ENCODE data around the gene VAV2. TPM values are rescaled to one million over a fixed set of nuclear protein-coding genes. Genes with fewer than 3 reads are reported as not detected.

Gene VAV2
- total RNA-seq, 4 donors from 2014 or later, result 9.1 to 13.5 (median 10.1) TPM

DNA sequence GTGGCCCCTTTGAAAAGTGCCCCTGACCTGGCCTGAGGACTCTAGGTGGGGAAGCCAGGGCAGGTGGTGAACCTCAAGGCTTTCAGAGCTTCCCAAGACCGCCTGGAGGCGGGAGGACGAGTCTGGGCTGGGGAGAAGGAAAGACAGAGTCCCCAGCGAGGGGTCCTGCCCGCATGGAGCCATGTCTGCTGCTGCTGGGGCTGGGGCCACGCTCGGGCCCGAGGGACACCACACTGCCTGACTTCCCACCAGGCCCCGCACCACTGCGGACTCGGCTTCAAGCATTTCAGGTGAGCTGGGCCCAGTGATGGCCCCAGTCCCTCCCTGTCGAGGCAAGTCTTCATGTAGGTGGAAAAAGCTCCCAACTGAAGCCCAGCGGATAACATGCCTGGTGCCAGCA, 191.9 kb downstream of the VAV2 start:
- H3K4me3 ChIP-seq, result no peak overlapping the region
- DNase-seq (ENCODE audit: extremely low spot score), result no peak
- no peaks in the 10 kb centered on the region for H3K27me3 ChIP-seq
- peaks cover 0 to 23% (median 3%) of the 10 kb centered on the region in 4 donors for H3K36me3 ChIP-seq
- H3K4me1 ChIP-seq, result no peaks in the 10 kb centered on the region
- no peaks in the 10 kb centered on the region for H3K9me3 ChIP-seq
- no peak overlapping the region for H3K27ac ChIP-seq (replicated peaks in 1 of 4)
- TF ChIP-seq POLR2AphosphoS5 (IDR thresholded peaks at IDR 0.05) (no peak), POLR2A (IDR thresholded peaks at IDR 0.05; ENCODE audit: low read depth) (no peak), EP300 (IDR thresholded peaks at IDR 0.05) (no peak)
- TF ChIP-seq, protein P1, sequence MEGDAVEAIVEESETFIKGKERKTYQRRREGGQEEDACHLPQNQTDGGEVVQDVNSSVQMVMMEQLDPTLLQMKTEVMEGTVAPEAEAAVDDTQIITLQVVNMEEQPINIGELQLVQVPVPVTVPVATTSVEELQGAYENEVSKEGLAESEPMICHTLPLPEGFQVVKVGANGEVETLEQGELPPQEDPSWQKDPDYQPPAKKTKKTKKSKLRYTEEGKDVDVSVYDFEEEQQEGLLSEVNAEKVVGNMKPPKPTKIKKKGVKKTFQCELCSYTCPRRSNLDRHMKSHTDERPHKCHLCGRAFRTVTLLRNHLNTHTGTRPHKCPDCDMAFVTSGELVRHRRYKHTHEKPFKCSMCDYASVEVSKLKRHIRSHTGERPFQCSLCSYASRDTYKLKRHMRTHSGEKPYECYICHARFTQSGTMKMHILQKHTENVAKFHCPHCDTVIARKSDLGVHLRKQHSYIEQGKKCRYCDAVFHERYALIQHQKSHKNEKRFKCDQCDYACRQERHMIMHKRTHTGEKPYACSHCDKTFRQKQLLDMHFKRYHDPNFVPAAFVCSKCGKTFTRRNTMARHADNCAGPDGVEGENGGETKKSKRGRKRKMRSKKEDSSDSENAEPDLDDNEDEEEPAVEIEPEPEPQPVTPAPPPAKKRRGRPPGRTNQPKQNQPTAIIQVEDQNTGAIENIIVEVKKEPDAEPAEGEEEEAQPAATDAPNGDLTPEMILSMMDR (IDR thresholded peaks at IDR 0.05), result no peak
- intact Hi-C loops (cut with DNase I), result no loop called here
- 76% methylated on average over 3 of the region's 13 CpGs for WGBS

DNA sequence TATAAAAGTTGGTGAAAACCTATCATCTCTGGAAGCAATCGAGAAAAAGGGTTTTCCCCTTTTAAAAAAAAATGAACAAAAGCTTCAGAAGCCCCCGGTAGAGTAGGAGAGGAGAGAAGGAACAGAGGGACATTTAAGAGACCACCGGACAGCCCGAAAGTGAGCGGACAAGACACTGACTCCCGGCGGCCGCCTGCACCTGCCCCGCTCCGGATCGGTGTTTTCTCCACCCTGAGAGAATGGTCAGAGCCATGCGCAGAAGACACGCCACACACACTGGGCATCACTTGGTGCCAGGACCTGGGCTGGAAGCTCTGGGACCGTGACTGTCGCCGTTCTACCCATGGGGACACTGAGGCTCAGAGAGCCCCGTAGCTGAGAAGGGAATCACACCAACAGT, 192.4 kb downstream of the VAV2 start:
- Histone ChIP-seq H3K27ac (replicated peaks in 1 of 4) (no peak overlapping the region), H3K4me1 (no peaks in the 10 kb centered on the region), H3K36me3 (peaks cover 0 to 18% (median under 1%) of the 10 kb centered on the region in 4 donors), H3K27me3 (no peaks in the 10 kb centered on the region), H3K4me3 (no peak overlapping the region), H3K9me3 (no peaks in the 10 kb centered on the region)
- WGBS, result 92% methylated on average over 15 of the region's 17 CpGs
- intact Hi-C loops (cut with DNase I), result loop anchor here (10.0 kb wide), 1 partner anchor 295 kb away; no protein-coding TSS in a partner anchor
- no peak for TF ChIP-seq EP300 (IDR thresholded peaks at IDR 0.05)
- TF ChIP-seq POLR2AphosphoS5 (IDR thresholded peaks at IDR 0.05), result no peak
- no peak for TF ChIP-seq POLR2A (IDR thresholded peaks at IDR 0.05; ENCODE audit: low read depth)
- TF ChIP-seq, protein P1 (IDR thresholded peaks at IDR 0.05), result no peak
- DNase-seq (ENCODE audit: extremely low spot score), result no peak

DNA sequence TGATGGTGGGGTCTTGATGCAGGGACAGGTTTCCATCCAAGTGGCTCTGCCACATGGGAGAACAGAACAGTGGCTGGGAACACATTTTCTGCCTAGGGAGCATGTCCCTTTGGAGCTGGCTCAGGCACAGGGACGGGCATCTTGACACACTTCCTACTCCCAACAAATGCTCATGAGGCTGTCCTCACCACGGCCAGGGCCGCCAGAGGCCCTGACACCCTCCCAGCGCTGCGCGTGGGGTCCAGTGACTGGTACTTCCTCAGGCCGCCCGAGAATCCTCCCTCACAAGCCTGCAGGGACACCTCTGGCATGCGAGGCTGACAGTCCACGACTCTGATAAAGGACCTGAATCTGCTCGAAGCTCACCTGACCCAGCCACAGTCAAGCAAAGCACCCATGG, 193.0 kb downstream of the VAV2 start:
- intact Hi-C loops (cut with DNase I), result loop anchor here (10.0 kb wide), 1 partner anchor 296 kb away; no protein-coding TSS in a partner anchor
- Histone ChIP-seq H3K9me3 (no peaks in the 10 kb centered on the region), H3K27me3 (no peaks in the 10 kb centered on the region), H3K27ac (replicated peaks in 1 of 4) (no peak overlapping the region), H3K36me3 (peaks cover 0 to 15% (median 0%) of the 10 kb centered on the region in 4 donors), H3K4me1 (no peaks in the 10 kb centered on the region), H3K4me3 (no peak overlapping the region)
- 86% methylated on average over 10 of the region's 11 CpGs for WGBS
- TF ChIP-seq POLR2A (IDR thresholded peaks at IDR 0.05; ENCODE audit: low read depth) (no peak), EP300 (IDR thresholded peaks at IDR 0.05) (no peak), POLR2AphosphoS5 (IDR thresholded peaks at IDR 0.05) (no peak)
- TF ChIP-seq, protein P1 (IDR thresholded peaks at IDR 0.05), result no peak
- DNase-seq (ENCODE audit: extremely low spot score), result no peak

DNA sequence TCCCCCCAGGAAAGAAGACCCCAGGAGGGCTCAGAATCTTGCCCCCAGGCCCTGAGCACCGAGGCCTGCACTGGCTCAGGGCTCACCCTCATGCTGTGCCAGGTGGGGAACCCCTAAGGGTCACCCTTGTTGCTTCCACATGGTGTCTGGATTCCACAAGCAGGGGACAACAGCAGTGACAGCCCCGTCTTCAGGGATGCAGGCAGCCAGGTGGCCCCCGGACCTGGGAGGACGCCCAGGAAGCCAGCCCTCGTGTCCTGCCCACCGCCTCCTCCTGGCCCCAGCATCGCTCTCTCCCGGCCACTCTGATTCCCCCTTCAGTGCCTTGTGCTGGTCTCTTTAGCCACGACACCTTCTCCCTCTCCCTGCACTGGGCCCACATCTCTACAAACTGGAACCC, 194.0 kb downstream of the VAV2 start:
- no peak overlapping the region for H3K27ac ChIP-seq (replicated peaks in 1 of 4)
- H3K36me3 ChIP-seq, result peaks cover 0 to 15% (median 0%) of the 10 kb centered on the region in 4 donors
- H3K4me3 ChIP-seq, result no peak overlapping the region
- DNase-seq (ENCODE audit: extremely low spot score), result no peak
- H3K4me1 ChIP-seq, result peaks cover 4 to 7% (median 4%) of the 10 kb centered on the region in 4 donors
- intact Hi-C loops (cut with DNase I), result loop anchor here (10.0 kb wide), 1 partner anchor 297 kb away; no protein-coding TSS in a partner anchor
- no peaks in the 10 kb centered on the region for H3K9me3 ChIP-seq
- no peak for TF ChIP-seq POLR2AphosphoS5 (IDR thresholded peaks at IDR 0.05)
- no peak for TF ChIP-seq POLR2A (IDR thresholded peaks at IDR 0.05; ENCODE audit: low read depth)
- TF ChIP-seq, protein P1 (IDR thresholded peaks at IDR 0.05), result no peak
- no peaks in the 10 kb centered on the region for H3K27me3 ChIP-seq
- WGBS, result 93% methylated on average over 8 of the region's 9 CpGs

All from esophagus muscularis mucosa (tissue), 4 donors.